ENCODE data around the gene YEATS2.

Gene YEATS2

DNA sequence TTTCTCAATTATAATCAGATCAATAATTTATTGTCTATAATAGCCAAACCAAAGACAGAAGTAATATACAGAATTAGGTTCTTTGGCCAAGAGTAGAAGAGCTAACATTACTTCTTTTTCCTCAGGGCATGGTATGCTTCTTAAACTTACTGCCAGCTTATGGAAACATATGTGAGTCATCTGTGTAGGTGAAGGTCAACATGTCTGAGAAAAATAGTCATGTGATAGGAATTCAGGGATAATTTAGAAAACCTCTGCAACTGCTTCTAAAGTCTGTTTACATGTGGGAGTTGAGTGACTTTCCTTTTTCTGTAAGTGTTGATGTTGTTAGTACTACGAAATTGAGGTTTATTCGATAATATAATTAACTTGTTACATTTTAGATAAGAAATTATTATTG is 147.0 kb downstream of the YEATS2 start:
- no peak for DNase-seq

DNA sequence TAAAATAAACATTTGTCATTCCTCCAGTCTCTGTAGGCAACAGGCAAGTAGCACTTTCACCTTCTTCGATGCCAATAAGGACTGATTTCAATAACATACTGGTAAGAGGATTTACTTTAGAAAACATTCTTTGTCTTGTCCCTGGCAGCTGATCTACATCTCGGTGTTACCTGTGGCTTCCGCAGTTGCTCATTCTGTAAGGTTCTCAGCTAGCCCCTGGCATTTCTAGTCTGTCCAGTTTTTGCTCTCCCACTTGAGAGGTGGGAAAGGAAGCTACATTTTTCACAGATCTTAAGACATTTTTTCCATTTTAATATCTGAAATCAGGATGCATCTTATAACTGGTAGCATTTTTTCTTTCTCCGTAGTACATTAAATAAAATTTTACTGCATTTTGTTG is 147.5 kb downstream of the YEATS2 start:
- DNase-seq: no peak

DNA sequence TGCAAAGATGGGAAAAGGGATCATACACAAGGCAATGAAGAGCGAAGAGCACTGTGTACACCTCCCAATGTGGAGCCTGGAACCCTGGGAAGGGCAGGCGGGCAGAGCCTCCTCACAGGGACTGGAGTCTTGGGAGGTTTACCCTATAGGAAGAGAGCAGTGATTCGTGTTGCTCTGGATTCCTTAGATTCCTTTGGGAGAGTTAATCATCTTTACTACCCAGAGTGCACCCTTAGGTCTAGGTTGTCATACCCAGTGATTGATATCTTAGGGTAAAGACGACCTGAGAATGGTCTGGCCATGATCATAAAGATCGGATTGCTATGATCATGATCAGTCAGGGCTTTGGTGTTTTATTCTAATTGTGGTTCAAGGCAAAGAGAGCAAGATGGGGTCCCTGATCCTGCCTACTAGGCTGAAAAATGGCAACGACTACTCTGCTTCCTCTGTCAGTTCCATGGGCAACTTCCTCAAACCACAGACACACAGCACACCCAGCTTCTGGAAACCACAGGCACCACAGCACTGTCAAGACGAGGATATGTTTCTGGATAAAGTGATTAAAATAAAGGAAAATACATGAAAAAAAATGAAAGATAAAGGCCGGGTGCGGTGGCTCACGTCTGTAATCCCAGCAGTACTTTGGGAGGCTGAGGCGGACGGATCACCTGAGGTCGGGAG is 148.2 kb downstream of the YEATS2 start:
- no peak for DNase-seq

DNA sequence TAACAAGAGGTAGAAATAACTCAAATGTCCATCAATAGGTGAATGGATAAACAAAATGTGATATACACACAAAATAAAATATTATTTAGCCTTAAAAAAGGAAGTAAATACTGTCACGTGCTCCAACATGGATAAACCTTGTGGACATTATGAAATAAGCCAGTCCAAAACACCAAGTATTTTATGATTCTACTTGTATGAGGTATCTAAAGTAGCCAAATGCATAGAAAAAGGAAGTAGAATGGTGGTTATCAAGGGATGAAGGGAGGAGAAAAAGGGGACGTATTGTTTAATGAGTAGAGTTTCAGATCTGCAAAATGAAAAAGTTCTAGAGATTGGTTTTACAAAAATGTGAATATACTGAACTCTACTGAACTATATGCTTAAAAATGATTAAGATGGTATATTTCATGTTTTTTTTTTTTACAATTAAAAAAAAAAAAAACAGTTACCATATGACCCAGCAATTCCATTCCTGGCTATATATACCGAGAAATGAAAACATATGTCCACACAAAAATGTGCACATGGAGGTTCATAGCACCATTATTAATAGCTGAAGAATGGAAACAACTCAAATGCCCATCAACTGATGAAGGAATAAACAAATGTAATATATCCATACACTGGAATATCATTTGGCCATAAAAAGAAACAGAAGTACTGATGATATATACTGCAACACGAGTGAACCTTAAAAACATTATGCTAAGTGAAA is 156.9 kb downstream of the YEATS2 start:
- DNase-seq: no peak

DNA sequence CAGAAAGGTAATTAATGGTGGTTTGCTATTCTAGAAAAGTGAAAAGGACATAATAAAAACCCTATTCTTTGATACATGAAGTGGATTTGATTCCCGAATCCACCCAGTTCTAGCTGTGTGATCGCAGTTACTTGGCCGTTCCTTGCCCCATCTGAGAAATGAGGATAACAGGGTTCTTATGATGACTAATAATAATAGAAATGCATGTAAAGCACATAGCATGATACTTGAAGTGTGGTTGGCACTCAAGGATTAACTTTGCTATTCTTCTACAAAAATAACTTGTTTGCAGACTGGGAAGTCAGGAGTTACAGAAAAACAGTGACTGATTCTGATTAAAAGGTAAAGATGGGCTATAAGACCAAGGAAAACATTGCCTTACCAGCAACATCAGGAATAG is 160.3 kb downstream of the YEATS2 start:
- DNase-seq: no peak

Measured in cerebellar nuclear complex (tissue), 1 donor.